Stimulated activated CD4-positive, alpha-beta T cell treated with anti-CD3 and anti-CD28 coated beads, Interleukin-2, amount 100 ng/mL, for 24 hours (primary cell): ENCODE results near the gene IPO5.
A peak's percentile ranks its signal among the peaks of the same experiment; 100 is the strongest.
"Not testable (repeated sequence)": the region's sequence is repeated elsewhere in the genome, so short reads cannot be mapped to it uniquely, and the experiment has no call there.

Source experiments
- DNase-seq, 2 donors: peaks; one replicate each; pipeline ENCODE4 v3.0.0-alpha.2; 2020

The IPO5 gene

GRCh38 chr13:97953376-97953970, at the start of gene IPO5:
IPO5 (plus strand) TSS chr13:97953675; CDS start chr13:97976697, 23,022 bp downstream.
- no peak for DNase-seq

- no peak for DNase-seq
These were observed 49.4 kb upstream of the IPO5 start for GRCh38 chr13:97904059-97904458.

GRCh38 chr13:97905517-97905916, 48.0 kb upstream of the IPO5 start:
- DNase-seq = no peak

DNA sequence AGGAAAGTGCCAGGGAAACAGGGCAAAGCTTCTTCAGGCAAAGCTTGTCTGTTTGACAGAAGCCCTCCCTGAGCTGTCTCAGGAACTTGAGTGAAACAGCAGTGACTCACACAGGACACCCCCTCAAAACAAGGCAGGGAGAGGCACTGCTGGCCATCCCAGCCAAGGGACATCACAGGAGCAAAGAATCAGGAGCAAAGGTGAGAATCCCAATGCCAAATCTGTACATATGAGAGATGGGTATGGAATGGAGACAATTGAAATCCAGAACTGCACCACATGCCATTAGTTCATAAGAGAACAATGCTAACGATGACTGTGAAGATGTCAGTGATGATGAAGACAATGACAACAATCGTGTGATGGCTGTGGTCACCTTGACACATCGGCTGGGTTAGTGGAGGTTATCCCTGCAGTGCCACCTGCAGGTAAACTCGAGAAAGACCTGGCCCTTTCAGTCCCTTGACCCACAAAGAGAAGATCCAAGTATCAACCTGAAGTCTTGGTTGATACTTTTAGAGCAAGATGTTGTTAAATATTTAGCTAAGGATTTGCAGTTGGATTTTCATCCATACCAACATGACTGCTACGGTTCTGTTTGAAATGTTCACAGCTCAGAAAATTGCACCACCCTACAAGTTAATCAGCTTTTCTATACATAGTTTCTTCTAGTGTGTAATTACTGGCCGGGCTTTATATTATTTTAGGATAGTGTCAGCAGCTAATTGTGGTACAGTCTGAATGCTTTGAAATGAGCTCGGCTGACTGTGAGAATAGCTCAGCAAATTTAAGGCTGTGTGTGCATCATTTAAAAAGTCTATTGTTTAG, 42.0 kb upstream of the IPO5 start:
- peak in 1 of 2 donors; percentile 20 for DNase-seq

DNA sequence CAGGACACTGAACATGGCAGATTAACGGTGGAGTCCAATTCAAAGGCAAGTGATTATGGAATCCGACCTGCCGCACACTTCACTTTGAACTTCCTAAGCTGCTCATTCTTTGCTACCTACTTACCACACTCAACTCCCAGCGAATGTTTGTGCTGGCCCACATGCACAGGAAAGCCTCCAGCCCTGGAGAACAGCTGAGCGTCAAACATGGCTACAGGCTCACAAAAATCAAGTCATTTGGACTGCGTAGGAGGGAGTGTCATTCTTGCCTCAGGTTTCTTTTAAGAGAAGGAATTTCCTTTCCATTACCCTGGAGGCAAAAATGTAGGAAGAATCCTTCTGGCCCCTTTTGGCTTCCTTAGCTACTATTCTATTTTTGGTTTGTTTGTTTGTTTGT, 41.3 kb upstream of the IPO5 start:
- DNase-seq = no peak

DNA sequence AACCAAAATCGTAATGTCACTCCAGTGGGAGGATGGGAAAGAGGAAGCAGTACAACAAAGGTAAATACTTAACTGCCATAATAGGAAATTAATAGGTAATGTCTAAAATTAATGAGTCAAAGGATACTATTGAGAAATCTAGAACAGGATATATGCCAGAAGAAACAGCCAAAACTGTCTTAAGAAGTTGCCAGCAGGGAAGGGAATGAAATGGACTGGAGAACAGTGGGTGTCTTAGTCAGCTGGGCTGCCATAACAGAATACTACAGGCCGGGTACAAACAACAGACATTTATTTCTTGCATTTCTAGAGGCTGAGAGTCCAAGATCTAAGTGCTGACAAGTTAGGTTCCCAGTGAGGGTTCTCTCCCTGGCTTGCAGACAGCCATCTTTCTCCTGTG, 40.3 kb upstream of the IPO5 start:
- no peak for DNase-seq

GRCh38 chr13:97914540-97914939, 38.9 kb upstream of the IPO5 start:
- DNase-seq = no peak

DNA sequence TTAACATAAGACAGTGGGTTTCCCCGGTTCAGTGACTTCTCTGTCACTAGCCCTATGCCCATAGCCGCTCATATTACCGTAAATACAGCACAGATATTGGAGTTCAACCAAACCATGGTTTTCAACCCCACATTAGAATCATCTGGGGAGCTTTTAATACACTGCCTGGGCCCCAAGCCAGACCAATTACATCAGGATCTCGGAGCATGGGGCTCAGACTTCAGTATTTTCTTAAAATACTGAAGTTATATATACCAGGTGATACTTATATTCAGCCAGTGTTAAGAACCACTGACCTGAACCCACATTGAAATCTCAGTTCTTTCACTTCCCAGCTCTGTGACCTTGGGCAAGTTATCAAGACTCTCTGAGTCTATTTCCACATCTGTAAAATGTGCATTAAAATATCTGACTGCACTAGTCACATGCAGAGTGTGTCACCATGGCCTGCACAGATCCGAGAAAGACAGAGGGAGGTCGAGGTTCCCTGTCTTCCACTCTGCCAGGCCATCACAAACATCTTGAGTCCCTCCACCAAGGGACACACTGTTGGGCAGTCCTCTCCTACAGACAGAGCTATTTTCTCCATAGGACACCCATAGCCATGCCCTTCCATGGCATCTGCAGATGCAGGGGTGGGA, 32.2 kb upstream of the IPO5 start:
- DNase-seq = no peak

- no peak for DNase-seq
These were observed 25.2 kb upstream of the IPO5 start for GRCh38 chr13:97928301-97928700.

DNA sequence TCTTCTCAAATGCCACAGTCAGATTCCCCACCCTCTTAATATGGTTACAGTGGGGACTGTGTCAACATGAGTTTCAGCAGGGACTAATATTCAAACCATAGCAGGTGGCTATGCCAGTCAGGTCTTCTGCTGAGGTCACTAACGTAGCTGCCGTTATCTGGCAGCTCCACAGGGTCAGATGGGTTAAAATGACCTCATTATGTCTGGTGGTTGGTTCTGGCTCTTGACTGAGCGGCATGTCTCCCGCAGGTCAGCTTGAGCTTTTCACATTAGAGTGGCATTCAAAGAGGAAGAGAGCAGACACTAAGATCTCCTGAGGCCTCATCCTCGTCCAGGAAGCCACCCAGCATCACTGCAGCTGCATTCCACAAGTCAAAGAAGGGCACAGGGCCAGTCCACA, 21.4 kb upstream of the IPO5 start:
- DNase-seq = no peak

- no peak for DNase-seq
These were observed 20.8 kb upstream of the IPO5 start for GRCh38 chr13:97932647-97933046.

DNA sequence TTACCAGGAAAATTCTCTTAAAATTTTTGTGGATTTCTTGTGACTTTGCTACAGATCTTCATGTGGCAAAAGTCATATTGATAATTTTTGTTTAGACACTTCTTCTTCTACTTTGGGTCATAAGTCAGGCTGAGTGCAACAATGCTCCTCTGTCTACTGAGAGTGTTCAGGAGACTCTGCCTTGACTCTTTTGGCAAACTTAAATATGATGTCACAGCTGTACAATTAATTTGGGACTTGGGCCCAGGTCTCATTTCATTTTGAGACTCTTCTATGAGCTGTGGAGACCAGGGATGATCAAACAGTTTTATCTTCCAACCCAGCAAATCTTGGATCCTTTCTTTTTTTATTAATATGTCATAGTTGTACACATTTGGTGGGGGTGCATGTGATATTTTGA, 19.7 kb upstream of the IPO5 start:
- no peak for DNase-seq

DNA sequence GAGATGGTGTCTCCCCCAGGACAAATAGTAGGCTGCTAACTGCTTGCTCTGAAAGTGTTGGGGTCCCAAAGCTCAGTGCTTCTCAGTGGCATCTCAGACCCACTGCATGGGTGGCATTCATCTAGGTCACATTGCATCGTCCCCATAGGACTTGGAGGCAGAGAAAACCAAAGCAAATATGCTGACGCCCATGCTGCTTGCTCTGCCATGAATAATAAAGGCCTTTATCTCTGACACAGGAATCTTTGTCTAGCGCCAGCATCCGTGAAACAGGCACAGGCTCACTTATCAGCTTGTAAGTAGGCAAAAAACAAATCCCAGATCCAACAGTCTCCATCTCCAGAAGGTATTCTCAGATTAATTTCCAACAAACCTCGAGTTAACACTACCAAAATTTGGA, 18.9 kb upstream of the IPO5 start:
- DNase-seq = no peak

DNA sequence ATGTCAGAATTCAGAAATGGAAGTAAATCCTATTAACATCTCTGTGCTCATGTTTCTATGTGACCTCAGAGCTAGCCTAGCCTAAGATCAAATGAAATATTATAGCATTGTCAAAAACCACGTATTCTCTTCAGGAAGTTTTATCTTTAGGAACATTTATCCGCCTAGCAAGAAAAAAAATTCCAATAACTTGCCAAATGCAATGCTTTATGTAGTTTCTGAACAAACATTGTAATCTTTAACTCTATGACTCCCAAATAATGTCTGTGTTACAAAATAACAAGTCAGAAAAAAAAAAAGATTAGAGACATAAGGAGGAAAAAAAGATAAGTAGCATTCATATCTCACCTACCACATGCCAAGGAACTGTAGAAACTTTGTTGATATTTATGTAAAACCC, 18.4 kb upstream of the IPO5 start:
- no peak for DNase-seq

DNA sequence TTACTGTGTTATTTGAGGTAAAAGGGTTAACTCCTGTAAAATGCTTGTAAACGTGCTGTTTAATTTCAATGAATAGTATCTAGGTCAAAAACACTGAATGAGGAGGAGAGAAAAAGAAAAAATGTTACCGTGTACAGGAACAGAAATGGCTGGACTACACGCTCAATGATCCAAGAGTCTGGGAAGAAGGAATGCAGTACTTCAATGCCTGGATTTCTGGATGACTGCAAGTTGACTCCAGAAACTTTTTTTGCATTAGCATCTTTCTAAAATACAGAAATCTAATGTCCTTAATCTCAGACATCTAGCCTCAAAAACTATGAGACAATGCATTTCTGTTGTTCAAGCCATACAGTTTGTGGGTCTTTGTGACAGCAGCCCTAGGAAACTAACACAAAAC, 17.4 kb upstream of the IPO5 start:
- no peak for DNase-seq

GRCh38 chr13:97938706-97939475, 14.6 kb upstream of the IPO5 start:
- DNase-seq = no peak

- no peak for DNase-seq
These were observed 9.0 kb upstream of the IPO5 start for GRCh38 chr13:97944396-97945029.

DNA sequence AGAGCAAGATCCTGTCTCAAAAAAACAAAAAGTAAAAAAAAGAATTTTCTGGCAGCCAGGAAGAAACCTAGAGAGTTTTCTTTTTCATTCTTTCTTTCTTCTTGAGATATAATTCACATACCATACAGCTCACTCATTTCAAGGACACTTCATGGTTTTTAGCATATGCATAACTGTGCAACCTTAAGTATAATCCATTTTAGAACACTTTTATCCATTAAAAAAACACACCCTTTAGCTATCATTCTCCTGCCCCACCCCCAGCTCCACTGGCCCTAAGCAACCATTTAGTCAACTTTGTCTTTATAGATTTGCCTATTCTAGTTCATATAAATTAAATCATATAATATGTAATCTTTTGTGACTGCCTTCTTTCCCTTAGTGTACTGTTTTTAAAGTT, 8.1 kb upstream of the IPO5 start:
- no peak for DNase-seq

DNA sequence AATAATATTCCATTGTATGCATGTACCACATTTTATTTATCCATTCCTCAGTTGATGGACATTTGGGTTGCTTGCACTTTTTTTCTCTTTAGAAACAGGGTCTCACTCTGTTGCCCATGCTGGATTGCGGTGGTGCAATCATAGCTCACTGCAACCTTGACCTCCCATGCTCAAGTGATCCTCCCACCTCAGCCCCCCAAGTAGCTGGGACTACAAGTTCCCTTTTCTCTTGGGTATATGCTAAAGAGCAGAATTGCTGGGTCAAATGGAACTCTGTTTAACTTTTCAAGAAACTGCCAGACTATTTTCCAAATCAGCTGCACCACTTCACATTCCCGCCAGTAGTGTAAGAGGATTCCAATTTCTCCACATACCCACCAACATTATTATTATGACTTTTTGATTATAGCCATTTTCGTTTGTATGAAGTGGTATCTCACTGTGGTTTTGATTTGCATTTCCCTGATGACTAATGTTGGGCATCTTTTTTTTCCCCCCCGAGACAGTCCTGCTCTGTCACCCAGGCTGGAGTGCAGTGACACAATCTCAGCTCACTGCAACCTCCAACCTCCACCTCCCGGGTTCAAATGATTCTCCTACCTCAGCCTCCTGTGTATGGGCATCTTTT, 7.6 kb upstream of the IPO5 start:
- DNase-seq = no peak

GRCh38 chr13:97946951-97947588, 6.4 kb upstream of the IPO5 start:
- DNase-seq = no peak

GRCh38 chr13:97948041-97948440, 5.4 kb upstream of the IPO5 start:
- no peak for DNase-seq

DNA sequence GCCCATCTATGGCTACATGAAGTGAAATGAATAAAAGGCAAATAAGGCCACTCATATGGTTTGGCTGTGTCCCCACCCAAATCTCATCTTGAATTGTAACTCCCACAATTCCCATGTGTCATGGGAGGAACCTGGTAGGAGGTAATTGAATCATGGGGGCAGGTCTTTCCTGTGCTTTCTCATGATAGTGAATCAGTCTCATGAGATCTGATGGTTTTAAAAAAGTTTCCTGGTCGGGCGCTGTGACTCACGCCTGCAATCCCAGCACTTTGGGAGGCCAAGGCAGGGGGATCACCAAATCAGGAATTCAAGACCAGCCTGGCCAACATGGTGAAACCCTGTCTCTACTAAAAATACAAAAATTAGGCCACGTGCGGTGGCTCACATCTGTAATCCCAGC, 4.2 kb upstream of the IPO5 start:
- not testable (repeated sequence) for DNase-seq
